B cell (primary cell): ENCODE data around the gene SHB.

Experiments
- CTCF ChIP-seq: fragments of 200-600 bp; IDR thresholded peaks from one replicate; pipeline ENCODE4 v1.8.0; 2022; ENCODE audit warnings: antibody characterized with exemption, mild to moderate bottlenecking
- EZH2 ChIP-seq: IDR thresholded peaks from 2 replicates; pipeline ENCODE4 v1.6.1; 2012; ENCODE audit warnings: borderline replicate concordance, low read depth, mild to moderate bottlenecking, moderate library complexity, low read length; ENCODE audit not compliant: insufficient read depth, poor library complexity, severe bottlenecking

DNA sequence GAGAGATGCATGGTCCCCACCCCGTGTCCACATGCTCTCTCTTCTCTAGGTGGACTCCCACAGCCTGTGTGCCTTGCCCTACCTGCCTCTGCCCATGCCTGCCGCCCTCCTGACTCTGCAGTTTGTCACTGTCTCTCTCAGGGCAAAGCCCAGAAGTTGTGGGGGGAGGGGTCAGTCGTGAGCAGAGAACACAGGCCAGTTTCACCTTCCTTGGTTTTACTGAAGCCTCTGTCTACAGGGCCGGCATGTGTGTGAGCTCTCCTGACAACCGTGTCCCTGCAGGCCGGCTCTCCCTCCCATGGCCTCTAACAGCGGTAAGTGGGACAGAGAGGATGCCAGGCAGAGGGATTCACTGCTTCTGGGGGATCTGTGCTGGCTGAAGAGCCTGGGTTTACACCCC, 121.6 kb downstream of the SHB start:
- TF ChIP-seq EZH2 (no peak), CTCF (no peak)
